ENCODE results near the gene GLOD4.
"Not testable (repeated sequence)": the region's sequence is repeated elsewhere in the genome, so short reads cannot be mapped to it uniquely, and the experiment has no call there.

Gene GLOD4

GRCh38 chr17:795721-796120 is 13.6 kb upstream of the GLOD4 start:
- H3K4me3 ChIP-seq (ENCODE audit: low read depth, low read length) = no peak overlapping the region
- DNase-seq (ENCODE audit: low read depth) = no peak
- TF ChIP-seq CTCF (IDR thresholded peaks at IDR 0.05; ENCODE audit: low read depth, low read length, missing control alignments) = no peak

DNA sequence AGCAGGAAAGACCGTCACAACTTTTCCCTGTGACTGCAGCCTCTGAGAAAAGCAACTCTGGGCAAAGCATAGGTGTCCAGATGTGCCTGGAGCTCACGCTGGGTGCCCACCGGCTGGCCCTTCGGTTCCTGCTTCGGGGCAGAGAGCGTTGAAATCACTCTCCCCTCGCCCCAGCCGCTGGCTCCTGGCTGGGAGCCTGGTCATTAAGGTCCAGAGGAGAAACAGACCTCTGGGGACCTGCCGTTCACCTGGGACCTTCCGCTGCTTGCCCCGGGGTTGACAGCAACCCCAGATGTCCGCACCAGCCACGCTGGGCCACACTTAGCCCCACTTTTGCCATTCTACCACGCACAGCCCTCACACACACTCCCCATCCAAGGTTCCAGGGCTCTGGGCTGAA is 13.2 kb upstream of the GLOD4 start:
- no peak overlapping the region for H3K4me3 ChIP-seq (ENCODE audit: low read depth, low read length)
- no peak for TF ChIP-seq CTCF (IDR thresholded peaks at IDR 0.05; ENCODE audit: low read depth, low read length, missing control alignments)
- no peak for DNase-seq (ENCODE audit: low read depth)

GRCh38 chr17:794876-795275 is 12.8 kb upstream of the GLOD4 start:
- DNase-seq (ENCODE audit: low read depth) = no peak
- no peak overlapping the region for H3K4me3 ChIP-seq (ENCODE audit: low read depth, low read length)
- TF ChIP-seq CTCF (IDR thresholded peaks at IDR 0.05; ENCODE audit: low read depth, low read length, missing control alignments) = peak; percentile 68

DNA sequence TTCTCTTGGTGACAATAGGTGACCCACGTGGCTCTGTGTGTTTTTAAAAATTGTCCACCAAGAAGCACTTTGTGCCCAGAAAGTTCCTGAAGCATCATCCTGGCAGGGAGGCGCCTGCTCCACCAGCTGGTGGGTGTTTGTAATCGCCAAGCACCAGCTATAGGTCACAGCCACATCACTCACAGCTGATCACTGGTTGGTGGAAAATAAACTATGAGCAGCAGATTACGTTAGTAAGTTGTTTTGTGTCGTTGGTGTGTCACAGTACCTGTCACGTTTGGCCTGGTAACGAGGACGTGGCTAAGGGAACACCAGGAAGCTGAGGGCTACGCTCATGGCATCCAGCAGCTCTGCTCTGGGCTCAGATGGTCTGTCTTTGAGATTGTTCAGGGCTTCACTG is 10.2 kb upstream of the GLOD4 start:
- no peak overlapping the region for H3K4me3 ChIP-seq (ENCODE audit: low read depth, low read length)
- DNase-seq (ENCODE audit: low read depth) = no peak
- TF ChIP-seq CTCF (IDR thresholded peaks at IDR 0.05; ENCODE audit: low read depth, low read length, missing control alignments) = no peak

- no peak for DNase-seq (ENCODE audit: low read depth)
Measured at GRCh38 chr17:791829-792228, 9.7 kb upstream of the GLOD4 start.

GRCh38 chr17:790874-791247 is 8.8 kb upstream of the GLOD4 start:
- H3K4me3 ChIP-seq (ENCODE audit: low read depth, low read length); DNase-seq (ENCODE audit: low read depth): not testable (repeated sequence)

More at GRCh38 chr17:791829-792228, 9.7 kb upstream of the GLOD4 start:
- H3K4me3 ChIP-seq (ENCODE audit: low read depth, low read length) = no peak overlapping the region
- no peak for TF ChIP-seq CTCF (IDR thresholded peaks at IDR 0.05; ENCODE audit: low read depth, low read length, missing control alignments)

DNA sequence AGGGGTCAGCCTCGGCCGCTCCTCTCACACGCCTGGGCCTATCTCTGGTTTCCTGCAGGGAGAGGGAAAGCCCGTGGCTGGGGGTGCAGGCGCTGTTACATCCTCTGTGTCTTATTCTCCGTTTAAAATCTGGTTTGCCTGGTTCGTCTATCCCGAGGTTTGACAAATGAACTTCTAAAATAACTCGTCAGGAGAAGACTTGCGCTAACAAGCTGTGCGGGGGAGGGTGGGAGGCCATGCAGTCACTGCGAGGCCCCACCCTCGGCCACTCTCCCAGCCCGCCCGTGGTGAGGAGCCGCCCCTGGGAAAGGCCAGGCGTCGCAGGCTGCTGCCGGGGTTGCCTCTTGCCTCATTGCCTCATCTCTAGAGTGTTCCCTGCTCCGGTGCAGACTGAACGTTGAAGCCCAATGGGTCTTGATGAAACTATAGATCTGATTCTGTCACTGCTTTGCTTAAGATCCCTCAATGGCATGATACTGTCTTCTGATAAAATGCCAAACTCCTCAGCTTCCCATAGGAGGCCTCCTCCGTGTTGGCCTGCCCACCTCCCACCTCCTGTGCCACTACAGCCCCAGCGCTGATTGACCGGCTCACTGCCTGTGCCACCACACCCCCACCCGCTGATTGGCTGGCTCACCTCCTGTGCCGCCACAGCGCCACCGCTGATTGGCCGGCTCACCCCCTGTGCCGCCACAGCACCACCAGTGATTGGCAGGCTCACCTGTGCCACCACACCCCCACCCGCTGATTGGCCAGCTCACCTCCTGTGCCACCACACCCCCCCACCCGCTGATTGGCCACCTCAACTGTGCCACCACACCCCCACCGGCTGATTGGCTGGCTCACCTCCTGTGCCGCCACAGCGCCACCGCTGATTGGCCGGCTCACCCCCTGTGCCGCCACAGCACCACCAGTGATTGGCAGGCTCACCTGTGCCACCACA is 8.1 kb upstream of the GLOD4 start:
- DNase-seq (ENCODE audit: low read depth); H3K4me3 ChIP-seq (ENCODE audit: low read depth, low read length): not testable (repeated sequence)

- TF ChIP-seq CTCF (IDR thresholded peaks at IDR 0.05; ENCODE audit: low read depth, low read length, missing control alignments) = no peak
Measured at GRCh38 chr17:789160-789840, 7.2 kb upstream of the GLOD4 start.

More at GRCh38 chr17:789160-789840, 7.2 kb upstream of the GLOD4 start:
- DNase-seq (ENCODE audit: low read depth) = no peak
- H3K4me3 ChIP-seq (ENCODE audit: low read depth, low read length) = no peak overlapping the region
